Stimulated activated CD4-positive, alpha-beta T cell treated with anti-CD3 and anti-CD28 coated beads, TNF-alpha, amount 100 ng/mL, for 48 hours (primary cell): ENCODE results near the gene UBE2M.
"Not testable (repeated sequence)": the region's sequence is repeated elsewhere in the genome, so short reads cannot be mapped to it uniquely, and the experiment has no call there.

Experiments used
- DNase-seq, 3 donors: peaks; one replicate each; pipeline ENCODE4 v3.0.0-alpha.2; 2020; ENCODE audit warnings: low read depth in 3 of 3

The UBE2M gene

DNA sequence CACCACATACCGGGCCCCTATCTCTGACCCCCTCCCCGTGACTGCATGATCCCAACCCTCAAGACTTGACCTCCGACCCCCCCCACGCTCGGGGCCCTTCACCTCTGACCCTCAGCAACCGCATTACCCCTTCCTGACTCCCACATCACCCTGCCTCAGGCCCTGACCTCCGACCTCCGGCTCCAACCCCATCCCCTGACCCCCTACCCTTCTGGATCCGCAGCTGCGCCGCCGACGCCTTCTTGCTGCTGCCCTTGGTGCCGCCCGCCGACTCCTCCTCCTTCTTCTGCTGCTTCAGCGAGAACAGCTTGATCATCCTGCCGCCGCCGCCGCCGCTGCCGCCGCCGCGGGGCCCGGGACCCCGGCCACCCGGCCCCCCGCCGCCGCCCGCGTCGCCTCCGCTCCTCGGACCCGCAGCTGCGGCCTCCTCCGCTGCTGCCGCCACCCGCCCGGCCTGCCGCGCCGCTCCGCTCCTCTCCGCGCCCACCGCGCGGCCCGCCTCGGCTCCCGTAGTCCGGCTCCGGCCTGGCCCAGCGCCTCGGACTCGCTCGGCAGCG lies at the start of gene UBE2M:
Gene UBE2M, minus strand, starts transcription at position 546 of the 557 bp plus-strand sequence. Its CDS starts 230 bp downstream, at position 316.
- DNase-seq, result peak in 1 of 3 donors; percentile 60

- not testable (repeated sequence) for DNase-seq
These were observed 48.8 kb upstream of the UBE2M start for GRCh38 chr19:58607213-58607612.

DNA sequence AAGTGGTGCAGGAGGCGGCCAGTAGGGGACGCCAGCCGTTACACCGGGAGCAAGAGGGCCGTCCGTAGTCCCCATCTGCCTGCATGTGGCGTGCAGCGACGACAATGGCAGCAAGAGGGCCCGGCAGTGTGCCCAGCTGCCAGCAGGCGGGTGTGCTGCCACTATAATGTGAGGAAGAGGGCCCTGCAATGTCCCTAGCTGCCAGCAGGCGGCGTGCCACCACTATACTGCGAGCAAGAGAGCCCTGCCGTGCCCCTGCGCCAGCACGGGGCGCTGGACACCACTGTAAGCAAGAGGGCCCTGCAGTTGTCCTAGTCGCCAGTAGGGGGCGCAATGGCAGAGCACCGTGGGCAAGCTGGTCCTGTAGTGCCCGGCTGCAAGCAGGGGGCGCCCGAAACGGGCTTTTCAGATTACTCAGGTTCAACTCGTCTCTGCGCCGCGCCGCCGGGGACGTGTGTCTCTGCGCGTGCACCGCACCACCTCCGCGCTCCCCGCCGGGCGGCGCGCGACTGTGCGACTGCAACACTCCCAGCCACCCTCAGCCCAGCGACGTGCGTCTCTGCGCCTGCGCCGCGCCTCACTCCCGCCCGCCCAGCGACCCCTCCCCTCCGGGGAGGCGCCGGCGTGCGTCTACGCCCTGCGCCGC lies 48.0 kb upstream of the UBE2M start:
- not testable (repeated sequence) for DNase-seq

DNA sequence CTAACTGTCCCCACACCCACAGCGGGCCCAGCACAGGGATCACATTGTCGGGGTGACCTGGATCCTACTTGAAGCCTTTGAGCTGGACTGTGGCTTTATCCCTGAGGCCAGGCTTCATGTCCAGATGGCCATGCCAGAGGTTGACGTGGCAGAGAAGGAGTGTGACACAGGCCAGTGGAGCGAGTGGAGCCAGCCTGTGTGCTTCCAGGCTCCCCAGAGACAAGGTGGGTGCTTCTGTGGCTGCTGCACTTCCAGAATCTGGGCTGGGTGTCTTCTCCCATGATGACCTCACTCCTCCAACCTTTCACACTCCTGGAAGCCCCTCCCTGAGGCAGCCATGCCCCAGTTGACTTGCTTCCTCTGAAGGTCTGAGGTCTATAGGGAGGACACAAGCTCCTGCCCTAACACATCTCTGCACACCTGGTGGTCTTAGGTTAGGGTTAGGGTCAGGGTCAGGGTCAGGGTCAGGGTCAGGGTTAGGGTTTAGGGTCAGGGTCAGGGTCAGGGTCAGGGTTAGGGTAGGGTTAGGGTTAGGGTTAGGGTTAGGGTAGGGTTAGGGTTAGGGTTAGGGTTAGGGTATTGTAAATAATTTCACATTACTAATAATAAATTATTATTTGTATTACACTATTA lies 27.8 kb upstream of the UBE2M start:
- no peak for DNase-seq

DNA sequence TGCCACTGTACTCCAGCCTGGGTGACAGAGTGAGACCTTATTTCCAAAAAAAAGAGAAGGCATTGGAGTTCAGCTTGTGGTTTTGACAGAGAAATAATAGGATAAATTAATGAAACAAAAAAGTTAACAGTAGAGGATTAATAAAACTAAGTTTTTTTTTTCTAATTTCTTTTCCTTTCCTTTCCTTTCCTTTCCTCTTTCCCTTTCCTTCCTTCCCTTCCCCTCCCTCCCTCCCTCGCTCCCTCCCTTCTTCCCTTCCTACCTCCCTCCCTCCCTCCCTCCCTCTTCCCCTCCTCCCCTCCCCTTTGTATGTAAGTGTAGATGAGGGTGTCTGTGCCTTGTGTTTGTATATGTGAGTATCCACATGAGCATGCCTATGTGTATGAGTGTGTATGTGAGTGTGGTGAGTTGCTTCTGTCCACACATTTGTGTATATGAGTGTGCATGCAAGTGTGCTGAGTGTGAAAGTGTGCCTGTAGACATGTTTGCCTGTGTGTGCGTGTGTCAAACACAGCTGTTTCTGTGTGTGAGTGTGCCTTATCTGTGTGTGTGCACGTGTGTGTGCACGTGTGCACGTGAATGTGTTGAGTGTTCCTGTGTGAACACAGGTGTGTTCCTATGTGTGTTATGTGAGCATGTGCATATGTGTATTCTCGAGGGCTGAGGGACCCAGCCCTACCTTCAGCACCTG lies 27.2 kb upstream of the UBE2M start:
- DNase-seq, result no peak

GRCh38 chr19:58584498-58585441 lies 26.4 kb upstream of the UBE2M start:
- no peak for DNase-seq

- no peak for DNase-seq
These were observed 24.6 kb upstream of the UBE2M start for GRCh38 chr19:58582985-58583384.

DNA sequence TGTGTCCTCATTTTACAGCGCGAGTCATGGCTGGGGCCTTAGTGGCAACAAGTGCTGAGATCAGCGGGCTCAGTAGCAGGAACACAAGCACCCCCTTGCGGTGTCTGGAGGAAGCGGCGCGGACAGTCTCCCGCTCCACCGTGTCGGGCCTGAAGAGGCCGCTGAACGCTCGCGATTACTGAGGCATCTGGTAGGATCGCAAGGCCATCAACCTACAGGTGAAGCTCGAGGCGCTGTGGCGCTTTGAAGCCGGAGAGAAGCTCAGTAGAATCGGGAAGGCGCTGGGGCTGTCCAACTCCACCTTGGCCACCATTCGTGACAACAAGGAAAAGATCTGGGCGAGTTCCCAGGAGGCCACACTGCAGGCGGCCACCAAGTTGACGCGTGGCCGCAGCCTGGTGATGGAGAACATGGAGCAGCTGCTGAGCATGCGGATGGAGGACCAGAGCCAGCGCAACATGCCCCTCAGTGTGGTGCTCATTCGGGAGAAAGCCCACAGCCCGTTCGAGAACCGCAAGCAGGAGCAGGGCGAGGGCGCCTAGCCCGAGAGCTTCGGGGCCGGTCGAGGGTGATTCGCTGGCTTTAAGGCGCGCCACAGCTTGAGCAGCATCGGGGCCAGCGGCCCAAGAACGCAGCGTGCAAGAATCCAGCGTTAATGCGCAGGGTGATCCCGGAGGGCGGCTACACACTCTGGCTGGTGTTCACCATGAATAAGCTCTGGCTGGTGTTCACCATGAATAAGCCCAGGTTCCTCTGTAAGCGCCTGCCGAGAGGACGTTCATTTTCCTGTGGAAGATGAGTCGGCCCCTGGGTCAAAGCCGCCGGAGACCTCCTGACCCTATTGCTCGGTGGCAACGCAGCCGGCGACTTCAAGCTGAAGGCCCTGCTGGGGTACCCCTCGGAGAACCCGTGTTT lies 23.1 kb upstream of the UBE2M start:
- peak; percentile 84 to 86 (median 86) for DNase-seq

DNA sequence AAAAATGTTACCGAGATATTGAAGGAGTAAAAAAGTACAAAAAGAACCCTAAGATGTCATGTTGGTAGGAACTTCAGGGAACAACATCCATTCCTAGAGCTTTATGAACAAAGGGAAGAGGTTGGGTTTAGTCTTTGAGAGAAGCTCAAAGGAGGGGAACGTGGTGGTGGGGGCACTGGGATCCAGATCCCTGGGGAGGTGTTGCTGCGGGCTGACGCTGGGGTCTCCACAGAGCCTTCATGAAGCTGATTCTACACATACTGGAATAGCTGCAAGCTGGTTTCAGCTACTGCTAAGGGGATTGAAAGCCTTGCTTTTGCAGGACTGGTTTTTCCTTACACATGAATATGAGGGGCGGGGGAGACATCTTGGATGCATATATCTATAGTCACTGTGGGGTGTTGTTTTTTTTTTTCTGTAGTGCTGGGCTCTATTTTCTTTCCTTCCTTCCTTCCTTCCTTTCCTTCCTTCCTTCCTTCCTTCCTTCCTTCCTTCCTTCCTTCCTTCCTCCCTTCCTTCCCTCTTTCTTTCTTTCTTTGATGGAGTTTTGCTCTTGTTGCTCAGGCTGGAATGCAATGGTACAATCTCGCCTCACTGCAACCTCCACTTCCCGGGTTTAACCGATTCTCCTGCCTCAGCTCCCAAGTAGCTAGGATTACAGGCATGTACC lies 21.2 kb upstream of the UBE2M start:
- DNase-seq, result no peak

GRCh38 chr19:58578012-58578925 lies 19.9 kb upstream of the UBE2M start:
- DNase-seq, result no peak

DNA sequence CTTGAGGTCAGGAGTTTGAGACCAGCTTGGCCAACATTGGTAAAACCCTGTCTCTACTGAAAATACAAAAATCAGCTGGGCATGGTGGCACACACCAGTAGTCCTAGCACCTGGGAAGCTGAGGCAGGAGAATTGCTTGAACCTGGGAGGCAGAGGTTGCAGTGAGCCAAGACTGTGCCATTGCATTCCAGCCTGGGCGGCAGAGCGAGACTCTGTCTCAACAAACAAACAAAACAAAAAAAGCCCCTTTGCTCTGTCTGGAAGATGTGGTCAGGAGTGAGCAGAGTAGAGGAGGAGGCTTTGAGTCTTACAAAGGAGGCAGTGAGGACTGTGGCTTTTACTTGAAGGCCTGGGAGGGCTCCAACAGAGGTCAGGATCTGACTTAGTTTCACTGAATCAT lies 19.2 kb upstream of the UBE2M start:
- not testable (repeated sequence) for DNase-seq

GRCh38 chr19:58575183-58576041 lies 17.0 kb upstream of the UBE2M start:
- DNase-seq, result peak in 2 of 3 donors; percentile 68 to 77

- no peak for DNase-seq
These were observed 15.3 kb upstream of the UBE2M start for GRCh38 chr19:58573658-58574164.

GRCh38 chr19:58572818-58573657 lies 14.6 kb upstream of the UBE2M start, which contains the start of gene MZF1:
MZF1 (minus strand) TSS chr19:58573335; CDS start chr19:58571389, 1,946 bp downstream.
- DNase-seq, result peak; percentile 99 to 100 (median 99)

DNA sequence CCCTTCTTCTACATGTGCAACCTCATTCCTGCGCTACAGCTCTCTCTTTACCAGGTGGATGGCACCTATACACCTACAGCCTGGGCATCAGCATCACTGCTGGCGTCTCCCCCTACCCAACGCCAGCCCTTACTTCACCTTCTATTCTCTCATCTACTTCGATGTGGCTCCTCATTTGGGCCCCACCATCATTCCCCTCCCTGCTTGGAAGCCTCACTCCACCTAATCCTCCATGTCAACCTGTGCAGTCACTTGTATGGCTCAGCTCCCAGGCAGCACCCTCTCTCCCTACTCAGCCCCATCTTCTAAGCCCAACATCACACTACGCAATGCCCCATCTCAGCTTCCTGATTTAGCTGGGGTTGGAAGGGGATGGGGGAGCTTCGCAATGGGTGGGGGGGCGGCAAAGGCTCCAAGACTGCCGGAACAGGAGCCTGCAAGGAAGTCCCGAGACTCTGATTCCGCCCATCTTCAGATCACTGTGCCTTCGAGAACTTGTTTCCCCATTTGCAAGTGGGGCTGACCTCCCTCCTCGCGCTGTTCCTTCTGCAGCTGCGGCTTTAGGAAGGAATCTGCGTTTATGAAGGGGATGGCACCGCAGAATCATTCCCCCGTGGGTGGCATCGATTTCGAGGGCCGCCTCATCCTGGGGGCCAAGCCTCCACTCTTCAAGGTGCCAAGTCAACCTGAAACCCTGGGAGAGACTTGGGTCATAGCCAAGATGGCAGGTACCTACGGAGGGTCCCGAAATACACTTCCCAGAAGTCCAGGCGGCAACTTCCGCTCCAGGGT lies 13.8 kb upstream of the UBE2M start:
- no peak for DNase-seq

DNA sequence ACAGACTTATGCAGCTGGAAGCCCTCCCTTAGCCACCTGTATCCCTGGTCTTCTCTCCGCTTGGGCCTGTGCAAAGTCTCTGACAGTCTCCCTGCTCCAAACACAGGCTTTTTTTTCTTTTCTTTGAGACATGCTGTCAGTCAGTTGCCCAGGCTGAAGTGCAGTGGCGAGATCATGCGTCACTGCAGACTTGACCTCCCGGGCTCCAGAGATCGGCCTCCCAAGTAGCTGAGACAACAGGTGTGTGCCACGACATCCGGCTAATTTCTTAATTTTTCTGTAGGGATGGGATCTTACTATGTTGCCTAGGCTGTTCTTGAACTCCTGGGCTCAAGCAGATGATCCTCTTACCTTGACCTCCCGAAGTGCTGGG lies 13.2 kb upstream of the UBE2M start:
- DNase-seq, result no peak
